HCT116 (cell line): ENCODE data around the gene PROX2. TPM values are rescaled to one million over a fixed set of nuclear protein-coding genes. Genes with fewer than 3 reads are reported as not detected.

Source experiments
- ATAC-seq: fragments of 200-7000 bp; cut with Tn5 transposase; 2 replicates; pipeline ENCODE4 v1.9.1; 2020; ENCODE audit warnings: mild to moderate bottlenecking, moderate library complexity
- BruUV-seq: library from RNA; stranded (reverse); fragments of 400-500 nt; replicated peaks from 2 replicates; lab custom pipeline; 2021; lab: Mats Ljungman, UMichigan
- CTCF ChIA-PET: fragments of 300-600 bp; sonication (Branson Sonifier 250); formaldehyde crosslinking; loops from one replicate; lab custom pipeline; 2021; ENCODE audit warnings: antibody characterized with exemption; lab: Charles Lee
- POLR2A ChIA-PET: fragments of 300-600, 350-600 bp; sonication (Branson Sonifier 250); formaldehyde crosslinking; loops from one replicate; lab custom pipeline; 2021; ENCODE audit warnings: antibody characterized with exemption; lab: Charles Lee
- RAD21 ChIA-PET, 2 experiments: fragments of 300-600 bp; sonication (Branson Sonifier 250); formaldehyde crosslinking; loops; one replicate each; lab custom pipeline; 2023; ENCODE audit warnings: low total read pairs in 2 of 2; ENCODE audit not compliant: uncharacterized antibody in 2 of 2, unreplicated experiment in 2 of 2, low non-redundant PET in 1 of 2; lab: Charles Lee
- DNase-seq: peaks from one replicate; pipeline ENCODE4 v3.0.0-alpha.2; 2010; ENCODE audit warnings: low read depth, low spot score
- H2AFZ ChIP-seq: fragments of 200-600 bp; shearing (Covaris generic), sonication (generic); 2 replicates; pipeline ENCODE4 v1.6.1; 2017; ENCODE audit warnings: low read depth, mixed run types, mixed read lengths, antibody characterized with exemption, low read length; ENCODE audit not compliant: poor library complexity, severe bottlenecking
- H3K27ac ChIP-seq: 2 replicates; pipeline ENCODE4 v1.5.1; 2012; ENCODE audit warnings: low read depth, low read length
- H3K27me3 ChIP-seq: fragments of 200-600 bp; sonication (generic); 2 replicates; pipeline ENCODE4 v1.6.1; 2016; ENCODE audit warnings: mixed run types, low read length, mixed read lengths; ENCODE audit not compliant: insufficient read depth
- H3K36me3 ChIP-seq, 2 experiments: fragments of 200-500 bp in 1 of 2; fragments of 200-600 bp in 1 of 2; sonication (Bioruptor generic) in 1 of 2; sonication (generic) in 1 of 2; 2 replicates each; pipeline versions ENCODE4 v1.5.1 to v1.6.1; 2014 to 2016; ENCODE audit warnings: low read length in 2 of 2, inconsistent platforms in 1 of 2, mixed read lengths in 1 of 2, mixed run types in 1 of 2; ENCODE audit not compliant: insufficient read depth in 2 of 2, control insufficient read depth in 1 of 2
- H3K4me1 ChIP-seq, 2 experiments: fragments of 200-600 bp in 1 of 2; sonication (generic) in 1 of 2; 2 replicates each; pipeline versions ENCODE4 v1.5.1 to v1.6.1; 2012 to 2017; ENCODE audit warnings: low read length in 2 of 2, inconsistent platforms in 1 of 2, mild to moderate bottlenecking in 1 of 2, mixed read lengths in 1 of 2, mixed run types in 1 of 2, moderate library complexity in 1 of 2; ENCODE audit not compliant: insufficient read depth in 2 of 2, control insufficient read depth in 1 of 2
- H3K4me2 ChIP-seq: fragments of 200-600 bp; sonication (generic); 2 replicates; pipeline ENCODE4 v1.6.1; 2017; ENCODE audit warnings: mixed run types, low read length, mixed read lengths
- H3K4me3 ChIP-seq, 2 experiments: fragments of 200-600 bp in 1 of 2; sonication (generic) in 1 of 2; replicated peaks in 1 of 2; 2 replicates each; pipeline ENCODE4 v1.5.1; 2011 to 2016; ENCODE audit warnings: low read length in 2 of 2, control low read depth in 1 of 2, low read depth in 1 of 2, mild to moderate bottlenecking in 1 of 2, mixed read lengths in 1 of 2, mixed run types in 1 of 2
- H3K79me2 ChIP-seq: fragments of 200-600 bp; sonication (generic); 2 replicates; pipeline ENCODE4 v1.6.1; 2017; ENCODE audit warnings: mild to moderate bottlenecking, mixed run types, low read length, moderate library complexity, mixed read lengths; ENCODE audit not compliant: insufficient read depth
- H3K9ac ChIP-seq: fragments of 200-600 bp; sonication (generic); 2 replicates; pipeline ENCODE4 v1.6.1; 2016; ENCODE audit warnings: low read length, mixed read lengths
- H3K9me2 ChIP-seq: fragments of 200-600 bp; sonication (generic), shearing (Covaris generic); 2 replicates; pipeline ENCODE4 v1.6.1; 2017; ENCODE audit warnings: mixed run types, mild to moderate bottlenecking, moderate library complexity; ENCODE audit not compliant: insufficient read depth
- H3K9me3 ChIP-seq, 2 experiments: fragments of 200-500 bp in 1 of 2; fragments of 200-600 bp in 1 of 2; sonication (Bioruptor generic) in 1 of 2; sonication (generic) in 1 of 2; 2 replicates each; pipeline ENCODE4 v1.6.1; 2014 to 2017; ENCODE audit warnings: low read length in 2 of 2, mixed read lengths in 2 of 2, inconsistent platforms in 1 of 2, low read depth in 1 of 2, mild to moderate bottlenecking in 1 of 2, mixed run types in 1 of 2, moderate library complexity in 1 of 2; ENCODE audit not compliant: control insufficient read depth in 1 of 2, insufficient read depth in 1 of 2
- H4K20me1 ChIP-seq: fragments of 200-600 bp; sonication (generic), shearing (Covaris generic); 2 replicates; pipeline ENCODE4 v1.6.1; 2017; ENCODE audit warnings: mixed run types, mild to moderate bottlenecking, moderate library complexity; ENCODE audit not compliant: insufficient read depth
- ELF1 ChIP-seq: IDR thresholded peaks from 2 replicates; pipeline ENCODE4 v1.6.1; 2012; ENCODE audit warnings: low read depth, borderline replicate concordance
- JUND ChIP-seq: IDR thresholded peaks from 2 replicates; pipeline ENCODE4 v1.6.1; 2012
- POLR2A ChIP-seq: IDR thresholded peaks from 2 replicates; pipeline ENCODE4 v1.7.0; 2011; ENCODE audit warnings: borderline replicate concordance; ENCODE audit not compliant: insufficient read depth, insufficient read length; ENCODE audit errors: extremely low read depth
- RAD21 ChIP-seq: IDR thresholded peaks from 2 replicates; pipeline ENCODE4 v1.6.1; 2012; ENCODE audit warnings: low read depth, mild to moderate bottlenecking
- REST ChIP-seq: IDR thresholded peaks from 2 replicates; pipeline ENCODE4 v1.6.1; 2012; ENCODE audit warnings: low read depth
- SIN3A ChIP-seq: IDR thresholded peaks from 2 replicates; pipeline ENCODE4 v1.6.1; 2012; ENCODE audit warnings: low read depth
- YY1 ChIP-seq: IDR thresholded peaks from 2 replicates; pipeline ENCODE4 v1.6.1; 2011; ENCODE audit warnings: low read length, low read depth, moderate library complexity, mild to moderate bottlenecking; ENCODE audit not compliant: insufficient replicate concordance; ENCODE audit errors: extremely low read depth
- ZFX ChIP-seq: fragments of 450-650 bp; IDR thresholded peaks from 2 replicates; pipeline ENCODE4 v1.6.1; 2017
- intact Hi-C: fragments of 100-400 bp; cut with micrococcal nuclease; formaldehyde crosslinking; loops from 2 replicates; pipeline ENCODE4 v1.10.0; 2022
- total RNA-seq: library from RNA; stranded (reverse); gene quantifications from one replicate; pipeline ENCODE4 v1.2.1, GENCODE V29; 2021; ENCODE audit not compliant: unreplicated experiment

The PROX2 gene
- total RNA-seq, 1 experiment from 2014 or later: not detected

GRCh38 chr14:74912111-74912510, 36.2 kb upstream of the PROX2 start:
- ChIA-PET CTCF (interaction anchor here (1.6 to 2.3 kb wide), 2 partner anchors 11 to 51 kb away, joined by 5 to 7 read pairs; partner anchors contain the start of gene RPS6KL1), POLR2A (no interaction called here), RAD21 (no interaction called here)
- Histone ChIP-seq H3K27me3 (no peaks in the 10 kb centered on the region), H3K4me3 (no peak overlapping the region), H3K4me2 (peak overlapping the region; percentile 39; the same call in 1 of the 2 replicates), H3K36me3 (no peaks in the 10 kb centered on the region), H2AFZ (no peak overlapping the region), H3K27ac (no peak overlapping the region), H3K9me2 (no peaks in the 10 kb centered on the region), H4K20me1 (no peaks in the 10 kb centered on the region), H3K9ac (no peak overlapping the region), H3K9me3 (no peaks in the 10 kb centered on the region), H3K79me2 (no peaks in the 10 kb centered on the region), H3K4me1 (peaks cover 10 to 21% of the 10 kb centered on the region in 2 experiments; a peak in 3 of 4 replicates)
- DNase-seq: no peak
- intact Hi-C loops: no loop called here
- TF ChIP-seq ELF1 (no peak), ZFX (no peak), RAD21 (no peak), REST (no peak), JUND (no peak), POLR2A (no peak), SIN3A (no peak), YY1 (no peak)
- BruUV-seq: no TSS peak
- no peak for ATAC-seq
